ENCODE measurements around the gene DCHS1.

The DCHS1 gene

GRCh38 chr11:6626971-6627761 lies 28.4 kb downstream of the DCHS1 start:
- DNase-seq (ENCODE audit: low read depth in 2 of 2), result no peak

GRCh38 chr11:6625832-6626420 lies 29.7 kb downstream of the DCHS1 start:
- DNase-seq (ENCODE audit: low read depth in 2 of 2), result no peak

- DNase-seq (ENCODE audit: low read depth in 2 of 2), result no peak
Observed at GRCh38 chr11:6625156-6625831, 30.3 kb downstream of the DCHS1 start.

- DNase-seq (ENCODE audit: low read depth in 2 of 2), result no peak
Observed at GRCh38 chr11:6623391-6624363, 31.9 kb downstream of the DCHS1 start.

GRCh38 chr11:6622261-6623171 lies 33.1 kb downstream of the DCHS1 start:
- no peak for DNase-seq (ENCODE audit: low read depth in 2 of 2)

GRCh38 chr11:6621711-6622211 lies 33.8 kb downstream of the DCHS1 start:
- no peak for DNase-seq (ENCODE audit: low read depth in 2 of 2)

GRCh38 chr11:6620636-6621035 lies 35.0 kb downstream of the DCHS1 start:
- DNase-seq (ENCODE audit: low read depth in 2 of 2), result no peak

GRCh38 chr11:6619004-6619745 lies 36.4 kb downstream of the DCHS1 start, which contains the start of gene TPP1:
TSS of gene TPP1 (minus strand) at chr11:6619422. CDS start at chr11:6619400, 22 bp downstream.
- peak; percentile 72 to 79 for DNase-seq (ENCODE audit: low read depth in 2 of 2)

- DNase-seq (ENCODE audit: low read depth in 2 of 2), result peak in 1 of 2 donors; percentile 36
Observed at GRCh38 chr11:6618117-6619003, 37.2 kb downstream of the DCHS1 start.

- DNase-seq (ENCODE audit: low read depth in 2 of 2), result no peak
Observed at GRCh38 chr11:6617315-6617781, 38.3 kb downstream of the DCHS1 start.

GRCh38 chr11:6616596-6617250 lies 38.9 kb downstream of the DCHS1 start:
- DNase-seq (ENCODE audit: low read depth in 2 of 2), result no peak

- no peak for DNase-seq (ENCODE audit: low read depth in 2 of 2)
Observed at GRCh38 chr11:6615882-6616585, 39.6 kb downstream of the DCHS1 start.

GRCh38 chr11:6615046-6615445 lies 40.6 kb downstream of the DCHS1 start:
- DNase-seq (ENCODE audit: low read depth in 2 of 2), result no peak

- no peak for DNase-seq (ENCODE audit: low read depth in 2 of 2)
Observed at GRCh38 chr11:6614446-6614845, 41.2 kb downstream of the DCHS1 start.

- no peak for DNase-seq (ENCODE audit: low read depth in 2 of 2)
Observed at GRCh38 chr11:6613496-6613895, 42.1 kb downstream of the DCHS1 start.

- peak; percentile 92 to 93 for DNase-seq (ENCODE audit: low read depth in 2 of 2)
Observed at GRCh38 chr11:6612213-6613041, 43.2 kb downstream of the DCHS1 start, which contains the start of gene TAF10. TSS of gene TAF10 (minus strand) at chr11:6612216. CDS start at chr11:6612189, 27 bp downstream.

GRCh38 chr11:6611963-6612212 lies 43.7 kb downstream of the DCHS1 start:
- DNase-seq (ENCODE audit: low read depth in 2 of 2), result no peak
